Fibroblast of skin of scalp (primary cell): ENCODE results near the gene UBASH3B.
"Not testable (repeated sequence)": the region's sequence is repeated elsewhere in the genome, so short reads cannot be mapped to it uniquely, and the experiment has no call there.

Experiments
- DNase-seq: peaks from one replicate; pipeline ENCODE4 v3.0.0-alpha.2; 2013

UBASH3B gene

DNA sequence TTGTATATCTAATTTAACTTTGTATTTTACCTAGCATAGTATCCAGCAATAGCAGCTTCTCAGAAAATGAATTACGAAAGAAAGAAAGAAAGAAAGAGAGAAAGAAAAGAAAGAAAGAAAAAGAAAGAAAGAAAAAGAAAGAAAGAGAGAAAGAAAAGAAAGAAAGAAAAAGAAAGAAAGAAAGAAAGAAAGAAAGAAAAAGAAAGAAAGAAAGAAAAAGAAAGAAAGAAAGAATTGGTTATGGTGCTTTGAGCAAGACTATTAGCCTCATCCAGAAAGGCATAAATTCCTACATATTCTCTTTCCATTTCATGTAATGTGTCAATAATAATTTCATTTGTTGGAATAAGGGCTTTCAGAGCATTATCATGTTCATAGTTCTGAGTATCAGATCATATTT, 207.6 kb downstream of the UBASH3B start:
- not testable (repeated sequence) for DNase-seq

DNA sequence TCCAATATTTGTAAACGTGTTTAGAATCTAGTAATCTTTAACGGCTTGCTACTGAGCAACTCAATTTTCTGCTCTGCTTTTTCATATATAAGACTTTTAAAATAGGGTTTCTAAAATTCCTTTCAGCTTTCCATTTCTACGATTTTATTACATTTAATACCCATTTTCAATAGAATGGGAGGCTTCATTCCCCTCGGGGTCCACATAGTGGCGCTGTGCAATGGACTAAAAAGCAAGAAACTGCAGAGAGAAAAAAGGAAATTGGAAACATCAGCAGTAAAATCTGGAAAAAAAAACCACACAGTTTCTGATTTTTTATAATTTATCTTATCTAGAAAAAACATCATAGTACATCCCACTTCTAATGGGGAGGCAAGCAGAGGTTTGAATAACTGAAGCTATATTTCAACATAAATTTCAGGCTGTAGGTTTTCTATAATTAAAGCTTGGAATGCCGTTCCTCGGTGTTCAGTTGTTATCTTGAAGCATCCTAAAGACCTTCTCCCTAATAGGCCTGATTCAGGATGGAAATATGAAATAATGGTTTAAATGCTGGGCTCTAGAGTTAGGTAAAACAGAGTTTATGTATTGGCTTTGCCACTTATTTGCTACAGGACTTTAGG, 208.3 kb downstream of the UBASH3B start:
- DNase-seq: peak; percentile 53
